HG02763 (cell line): Measurements from ENCODE around the gene TSPAN9.

Experiments
- ATAC-seq: cut with Tn5 transposase; IDR thresholded peaks from one replicate; pipeline ENCODE4 v1.9.1; 2021; ENCODE audit warnings: mild to moderate bottlenecking, moderate library complexity; ENCODE audit not compliant: unreplicated experiment

Gene TSPAN9

DNA sequence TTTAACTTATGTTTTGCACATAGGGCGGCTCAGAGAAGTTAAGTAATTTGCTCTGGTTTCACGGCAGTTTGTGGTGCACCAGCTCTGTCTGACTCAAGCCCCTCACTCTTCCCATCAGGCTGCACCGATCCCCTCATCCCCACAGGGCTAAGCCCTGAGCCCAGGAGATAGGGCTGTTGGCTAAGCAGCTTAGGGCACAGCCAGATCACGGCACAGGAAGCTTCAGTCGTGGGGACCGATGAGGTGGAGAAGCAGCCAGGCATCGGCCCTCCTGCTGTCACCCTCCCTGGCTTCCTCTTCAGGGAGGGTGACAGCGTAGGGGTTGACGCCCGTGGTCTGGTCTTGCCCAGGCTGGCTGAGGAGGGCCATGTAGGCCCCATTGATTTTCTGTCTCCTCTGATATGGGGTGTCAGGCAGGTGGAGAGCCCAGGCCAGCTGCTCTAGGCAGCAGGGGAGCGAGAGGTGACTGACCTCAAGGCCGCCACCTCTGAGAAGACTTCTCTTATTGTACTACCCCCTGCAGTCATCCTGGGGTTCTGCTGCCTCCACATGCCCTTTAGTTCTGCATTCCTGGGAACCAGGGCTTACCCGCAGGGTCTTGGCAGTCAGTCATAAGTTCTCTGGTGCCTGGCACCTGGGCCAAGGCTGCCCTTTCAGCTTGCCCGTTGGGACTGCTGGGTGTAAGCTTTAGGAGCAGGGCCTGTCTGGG lies 166.4 kb downstream of the TSPAN9 start:
- no peak for ATAC-seq

- ATAC-seq, result no peak
These were observed 167.1 kb downstream of the TSPAN9 start for GRCh38 chr12:3244219-3244750.

DNA sequence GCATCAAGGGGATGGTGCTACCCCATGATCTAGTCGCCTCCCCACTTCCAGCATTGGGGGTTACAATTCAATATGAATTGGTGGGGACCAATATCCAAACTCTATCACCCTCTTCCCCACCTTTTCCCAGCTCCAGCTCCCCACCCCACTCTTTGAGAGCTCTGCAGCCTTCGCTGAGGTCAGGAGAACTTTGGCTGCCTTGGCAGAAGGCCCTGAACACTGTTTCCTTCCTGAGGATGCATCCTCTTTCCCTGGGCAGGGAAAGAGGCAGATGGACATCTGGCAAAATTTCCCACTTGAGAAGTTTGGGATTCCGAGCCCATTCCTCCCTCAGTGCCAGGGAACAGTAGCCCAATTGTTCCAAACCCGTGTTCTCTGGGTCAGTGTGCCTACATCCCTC lies 169.1 kb downstream of the TSPAN9 start:
- ATAC-seq, result no peak

- no peak for ATAC-seq
These were observed 169.9 kb downstream of the TSPAN9 start for GRCh38 chr12:3247077-3247476.

DNA sequence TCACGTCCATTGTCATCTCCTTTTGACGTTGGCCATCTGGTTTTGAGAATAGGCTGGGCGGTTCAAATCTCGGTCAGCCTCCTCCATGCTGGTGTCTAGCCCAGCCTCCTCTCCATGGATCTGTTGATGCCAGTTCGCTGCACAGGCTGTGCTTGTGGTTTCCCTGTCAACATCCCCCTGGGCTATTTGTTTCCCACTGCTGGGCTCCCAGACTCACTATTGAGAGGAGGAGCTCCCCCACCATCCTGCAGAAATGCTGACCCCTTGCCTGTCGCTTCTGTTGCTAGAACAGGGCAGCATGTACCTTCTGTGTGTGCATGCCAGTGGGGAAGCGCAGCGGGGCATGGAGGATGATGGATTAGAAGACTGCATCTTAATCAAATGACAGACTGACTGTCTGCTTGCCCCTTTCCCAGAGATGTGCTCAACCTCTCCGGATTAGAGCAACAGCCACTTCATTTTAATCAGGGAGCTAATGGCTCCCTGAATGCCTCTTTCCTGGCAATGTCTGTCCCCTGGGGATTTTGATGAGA lies 170.5 kb downstream of the TSPAN9 start:
- no peak for ATAC-seq

GRCh38 chr12:3249081-3249800 lies 172.1 kb downstream of the TSPAN9 start:
- no peak for ATAC-seq

DNA sequence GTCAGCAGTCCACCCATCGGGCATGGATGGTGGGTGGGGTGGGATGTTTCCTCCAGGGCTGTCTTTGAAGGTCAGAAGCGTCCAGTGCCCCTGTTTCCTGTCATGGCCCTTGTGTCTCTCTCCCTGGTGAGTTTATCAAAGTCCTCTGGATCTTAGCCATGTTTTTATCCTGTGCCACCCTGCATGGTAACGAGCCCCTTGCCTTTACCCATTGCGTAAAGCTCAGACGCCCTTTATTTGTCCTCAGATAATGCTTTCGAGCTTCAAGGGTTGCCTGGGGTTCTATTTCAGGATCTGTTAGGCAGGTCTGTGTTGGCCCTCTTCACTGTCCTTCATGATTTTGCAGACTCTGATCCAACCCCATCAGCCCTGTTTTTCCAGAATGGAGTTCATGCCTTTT lies 172.9 kb downstream of the TSPAN9 start:
- no peak for ATAC-seq

- ATAC-seq, result no peak
These were observed 173.4 kb downstream of the TSPAN9 start for GRCh38 chr12:3250576-3250975.

DNA sequence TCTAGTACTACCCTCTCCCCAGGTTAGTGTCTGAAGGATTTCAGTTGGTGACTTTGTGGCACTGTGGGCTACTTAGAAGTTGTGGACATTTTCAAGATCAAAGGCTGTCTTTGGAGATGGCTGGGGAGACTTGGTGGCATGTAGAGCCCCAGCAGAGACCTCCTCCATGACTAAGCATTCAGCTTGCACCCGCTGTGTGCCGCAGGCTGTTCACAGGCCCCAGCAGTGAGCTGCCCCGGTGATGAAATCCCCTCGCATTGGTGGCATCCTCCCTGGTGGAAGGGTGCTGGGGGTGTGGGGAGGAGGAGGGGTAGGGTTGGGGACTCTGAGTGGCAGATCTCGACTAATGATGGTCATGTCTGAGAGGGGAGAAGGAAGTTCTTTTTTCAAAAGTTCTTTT lies 173.9 kb downstream of the TSPAN9 start:
- ATAC-seq, result no peak

DNA sequence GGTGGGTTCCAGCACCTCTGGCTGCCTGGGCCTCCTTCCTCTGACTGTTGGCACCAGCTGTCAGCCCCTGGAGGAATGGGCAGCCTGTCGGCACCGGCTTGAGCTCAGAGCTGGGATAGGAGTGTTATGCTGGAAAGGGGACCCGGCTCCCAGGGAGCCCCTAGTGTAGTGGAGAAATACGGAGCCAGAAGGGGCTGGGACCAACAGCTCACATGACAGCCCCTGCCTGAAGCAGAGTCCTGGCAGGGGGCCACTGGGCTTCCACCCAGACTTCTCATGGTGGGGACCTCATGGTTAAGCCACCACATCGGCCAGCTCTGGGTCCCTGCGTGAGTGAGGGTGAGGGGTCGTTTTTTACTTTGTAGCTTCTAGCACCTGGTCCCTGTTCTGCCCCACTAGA lies 174.5 kb downstream of the TSPAN9 start:
- ATAC-seq, result no peak

GRCh38 chr12:3252450-3252891 lies 175.3 kb downstream of the TSPAN9 start:
- no peak for ATAC-seq

DNA sequence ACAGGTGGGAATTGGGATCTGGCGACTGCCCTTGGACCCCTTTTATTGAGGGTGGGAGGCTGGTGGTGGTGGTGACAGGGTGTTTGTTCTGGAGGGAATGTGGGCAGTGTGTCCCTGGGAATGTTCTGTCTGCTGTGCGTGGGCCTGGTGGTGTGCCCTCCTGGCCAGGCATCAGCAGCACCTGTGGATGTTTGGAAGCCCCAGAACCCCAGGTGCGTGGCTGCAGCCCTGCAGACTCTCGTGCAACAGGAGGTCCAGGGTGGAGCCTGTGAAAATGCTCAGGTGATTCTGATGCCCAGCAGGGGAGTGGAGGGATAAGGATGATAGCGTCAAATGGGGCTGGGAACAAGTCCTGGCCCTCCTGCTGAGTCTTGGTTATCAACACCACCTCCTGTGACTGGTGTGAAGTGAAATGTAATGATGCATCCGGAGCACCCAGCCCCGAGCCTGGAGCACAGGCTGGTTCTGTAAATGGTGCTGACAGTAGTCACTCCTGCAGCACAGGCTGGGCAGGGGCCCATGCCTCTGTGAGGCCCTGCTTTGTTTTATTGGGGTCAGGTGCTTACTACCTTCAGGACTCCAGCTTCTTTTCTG lies 176.6 kb downstream of the TSPAN9 start:
- ATAC-seq, result no peak

DNA sequence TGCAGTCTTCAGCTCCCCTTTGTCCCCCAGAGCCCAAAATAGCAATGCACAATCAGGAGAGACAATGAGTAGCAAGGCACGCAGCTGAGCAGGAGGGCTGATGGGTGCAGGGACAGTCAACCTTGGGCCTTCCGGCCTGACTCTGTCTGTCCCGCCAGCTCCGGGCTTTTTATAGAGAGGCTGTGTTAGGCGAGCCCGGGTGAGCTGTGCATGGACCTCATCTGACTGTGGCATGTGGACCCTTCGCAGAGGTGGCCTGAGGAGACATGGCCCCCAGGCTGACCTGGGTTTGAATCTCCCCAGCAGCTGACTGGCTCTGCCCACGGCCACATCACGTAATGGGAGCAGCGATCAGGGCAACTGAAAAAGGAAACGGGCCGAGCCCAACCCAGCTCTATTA lies 177.9 kb downstream of the TSPAN9 start:
- ATAC-seq, result no peak

GRCh38 chr12:3256103-3256631 lies 179.0 kb downstream of the TSPAN9 start:
- ATAC-seq, result no peak

GRCh38 chr12:3257411-3257810 lies 180.2 kb downstream of the TSPAN9 start:
- no peak for ATAC-seq

- no peak for ATAC-seq
These were observed 182.8 kb downstream of the TSPAN9 start for GRCh38 chr12:3259973-3260372.

DNA sequence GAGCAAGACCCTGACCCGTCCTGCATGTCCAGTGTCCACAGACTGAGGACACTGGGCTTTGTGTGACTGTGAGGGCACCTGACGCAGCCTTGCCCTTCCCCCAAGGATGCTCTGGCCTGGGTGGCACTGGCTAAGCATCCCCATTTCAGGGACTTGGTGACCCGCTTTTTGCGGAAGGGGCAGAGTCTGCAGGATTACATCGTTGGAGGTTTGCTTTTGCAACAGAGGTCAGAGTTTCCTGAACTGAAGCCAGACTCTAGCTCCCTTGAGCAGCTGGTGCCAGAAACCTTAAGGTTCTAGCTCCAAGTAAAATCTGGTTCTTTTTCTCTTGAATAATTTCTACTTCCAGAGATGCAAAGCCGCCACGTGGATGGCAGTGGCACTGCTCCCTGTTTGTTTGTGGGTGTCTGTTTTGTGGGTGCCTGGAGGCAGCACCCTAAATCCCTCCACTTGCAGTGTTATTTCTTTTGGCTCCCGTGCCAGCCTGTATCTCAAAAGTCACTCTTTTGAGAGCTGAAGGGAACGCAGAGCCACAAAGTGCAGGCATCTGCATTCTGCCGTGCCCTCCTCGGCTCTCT lies 184.7 kb downstream of the TSPAN9 start:
- no peak for ATAC-seq

DNA sequence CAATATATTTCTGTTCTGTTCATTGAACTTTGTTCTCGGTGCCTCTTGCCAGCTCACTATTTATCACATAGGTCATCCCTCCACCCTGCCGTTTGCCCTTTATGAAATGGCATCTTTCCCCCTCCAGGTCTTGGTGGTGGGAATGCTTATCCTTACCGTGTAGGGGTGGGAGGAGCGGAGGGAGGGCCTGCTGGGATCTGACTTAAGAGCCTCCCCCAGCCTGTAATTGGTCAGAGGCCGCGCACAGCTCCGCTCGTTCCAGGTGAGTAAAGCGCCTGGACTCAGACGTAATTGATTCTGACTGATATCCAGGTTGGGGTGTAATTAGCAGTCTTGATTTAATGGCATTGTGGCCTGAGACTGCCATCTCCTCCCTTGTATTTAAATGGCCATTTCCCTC lies 185.3 kb downstream of the TSPAN9 start:
- ATAC-seq, result no peak

DNA sequence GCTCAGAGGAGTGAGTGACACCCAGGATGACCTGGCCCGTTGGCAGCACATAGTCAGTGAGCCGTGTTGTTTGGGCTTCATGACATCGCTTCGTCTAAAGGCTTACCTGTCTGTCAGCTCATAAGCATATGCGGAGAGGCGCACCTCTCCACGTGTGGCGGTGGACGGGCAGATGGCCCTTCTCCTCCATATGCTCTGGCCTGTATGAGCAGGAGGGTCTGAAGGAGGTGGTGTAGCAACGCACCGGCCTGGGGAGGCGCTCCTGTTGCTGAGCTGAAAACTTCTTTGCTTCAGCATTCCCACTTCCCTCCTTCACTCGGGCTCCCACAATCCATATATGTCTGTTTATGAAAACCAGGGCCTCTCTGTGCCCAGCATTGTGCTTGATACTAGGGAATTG lies 186.1 kb downstream of the TSPAN9 start:
- no peak for ATAC-seq

- ATAC-seq, result no peak
These were observed 187.1 kb downstream of the TSPAN9 start for GRCh38 chr12:3263939-3264922.
